Measurements from ENCODE around the gene PMIS2.

DNA sequence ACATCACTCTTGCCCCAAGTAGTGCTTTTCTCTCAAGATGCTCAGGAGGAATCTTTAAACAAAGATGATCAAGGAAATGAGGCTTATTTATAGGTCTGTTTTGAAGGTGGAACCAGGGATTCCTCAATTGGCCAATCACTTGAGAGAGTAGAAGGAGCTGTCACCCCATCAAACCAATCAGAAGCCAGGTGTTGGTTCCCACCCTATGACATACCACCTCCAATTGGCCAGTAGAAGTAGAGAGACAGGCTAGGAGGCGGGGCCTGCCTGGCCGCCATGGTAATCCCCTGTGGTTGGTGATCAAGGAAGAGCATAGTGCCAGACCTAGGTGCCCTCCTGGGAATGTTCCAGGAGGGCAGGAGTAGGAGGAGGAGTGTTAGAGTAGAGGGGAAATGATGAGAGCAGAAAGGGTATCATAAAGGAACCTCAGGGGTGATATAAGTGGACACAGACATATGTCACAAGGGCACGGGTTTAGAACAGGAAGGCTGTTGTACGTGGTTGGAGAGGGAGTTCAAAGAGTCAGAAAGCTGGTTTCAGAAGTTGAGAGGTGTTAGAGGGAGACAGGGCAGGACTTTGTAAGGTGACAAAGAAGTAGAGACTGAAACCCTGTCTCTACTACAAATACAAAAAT lies 10.5 kb downstream of the PMIS2 start:
- TF ChIP-seq POLR2A (IDR thresholded peaks at IDR 0.05) = no peak
- TF ChIP-seq, protein P1, sequence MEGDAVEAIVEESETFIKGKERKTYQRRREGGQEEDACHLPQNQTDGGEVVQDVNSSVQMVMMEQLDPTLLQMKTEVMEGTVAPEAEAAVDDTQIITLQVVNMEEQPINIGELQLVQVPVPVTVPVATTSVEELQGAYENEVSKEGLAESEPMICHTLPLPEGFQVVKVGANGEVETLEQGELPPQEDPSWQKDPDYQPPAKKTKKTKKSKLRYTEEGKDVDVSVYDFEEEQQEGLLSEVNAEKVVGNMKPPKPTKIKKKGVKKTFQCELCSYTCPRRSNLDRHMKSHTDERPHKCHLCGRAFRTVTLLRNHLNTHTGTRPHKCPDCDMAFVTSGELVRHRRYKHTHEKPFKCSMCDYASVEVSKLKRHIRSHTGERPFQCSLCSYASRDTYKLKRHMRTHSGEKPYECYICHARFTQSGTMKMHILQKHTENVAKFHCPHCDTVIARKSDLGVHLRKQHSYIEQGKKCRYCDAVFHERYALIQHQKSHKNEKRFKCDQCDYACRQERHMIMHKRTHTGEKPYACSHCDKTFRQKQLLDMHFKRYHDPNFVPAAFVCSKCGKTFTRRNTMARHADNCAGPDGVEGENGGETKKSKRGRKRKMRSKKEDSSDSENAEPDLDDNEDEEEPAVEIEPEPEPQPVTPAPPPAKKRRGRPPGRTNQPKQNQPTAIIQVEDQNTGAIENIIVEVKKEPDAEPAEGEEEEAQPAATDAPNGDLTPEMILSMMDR (IDR thresholded peaks at IDR 0.05) = no peak

Measured in prostate gland (tissue), 2 donors.